H1 (cell line): ENCODE results near the gene SUMF1. TPM values are rescaled to one million over a fixed set of nuclear protein-coding genes. Genes with fewer than 3 reads are reported as not detected.

Source experiments
- CHD7 ChIP-seq: fragments of 300-600 bp; sonication (generic); IDR thresholded peaks from 2 replicates; pipeline ENCODE4 v1.7.1; 2012; ENCODE audit warnings: low read length, moderate library complexity, mild to moderate bottlenecking, inconsistent platforms; ENCODE audit not compliant: insufficient replicate concordance
- JUND ChIP-seq: IDR thresholded peaks from 2 replicates; pipeline ENCODE4 v1.6.1; 2011; ENCODE audit warnings: mild to moderate bottlenecking, improper control_type of control experiment, low read length
- SP1 ChIP-seq: IDR thresholded peaks from 2 replicates; pipeline ENCODE4 v1.6.1; 2011; ENCODE audit warnings: low read depth, low read length
- polyA plus RNA-seq, 7 experiments: library from polyadenylated mRNA; depleted of rRNA in 3 of 7; stranded (reverse) in 5 of 7; unstranded in 2 of 7; fragments of >200 nt in 5 of 7; fragments of 200-250 nt in 2 of 7; gene quantifications; 1 replicate in 5 of 7; 2 replicates in 1 of 7; 4 replicates in 1 of 7; pipeline versions ENCODE4 v1.2.1 to v1.2.3, GENCODE V29; 2011 to 2013; ENCODE audit warnings: missing spikeins in 2 of 7, mixed read lengths in 2 of 7
- total RNA-seq: library from RNA; stranded (reverse); fragmentation: NEBNext Ultra II Directional; extraction: Animal tissue kit (Norgen Biotek cat#: 25700); gene quantifications from 2 replicates; pipeline ENCODE4 v1.2.1, GENCODE V29; 2021

SUMF1 gene
- total and polyA plus RNA-seq, 2 of the 8 experiments (the other 6 are each of a cell fraction or from before 2014, with no cell fraction given): 12.5 to 15.0 TPM

GRCh38 chr3:4340077-4340410 lies 127.0 kb downstream of the SUMF1 start (continued):
- no peak for TF ChIP-seq CHD7
- no peak for TF ChIP-seq SP1
- no peak for TF ChIP-seq JUND
